Mucosa of descending colon (tissue), 3 donors: Measurements from ENCODE around the gene MOB3B. TPM values are rescaled to one million over a fixed set of nuclear protein-coding genes. Genes with fewer than 3 reads are reported as not detected.

ENCODE experiments used
- ATAC-seq: fragments of 200-7000 bp; cut with Tn5 transposase; one replicate; pipeline ENCODE4 v1.9.1; 2020; ENCODE audit warnings: mild to moderate bottlenecking, moderate library complexity
- DNase-seq, 3 donors: peaks; one replicate each; pipeline ENCODE4 v3.0.0-alpha.2; 2020
- H3K36me3 ChIP-seq: fragments of 200-600 bp; one replicate; pipeline ENCODE4 v1.8.0; 2021; ENCODE audit warnings: low read depth, mild to moderate bottlenecking
- H3K4me1 ChIP-seq: fragments of 200-600 bp; one replicate; pipeline ENCODE4 v1.8.0; 2021; ENCODE audit warnings: low read depth, mild to moderate bottlenecking
- H3K4me3 ChIP-seq: fragments of 200-600 bp; one replicate; pipeline ENCODE4 v1.8.0; 2021; ENCODE audit warnings: mild to moderate bottlenecking
- H3K9me3 ChIP-seq: fragments of 200-600 bp; one replicate; pipeline ENCODE4 v1.8.0; 2021; ENCODE audit warnings: mild to moderate bottlenecking
- CTCF ChIP-seq: fragments of 200-600 bp; IDR thresholded peaks from one replicate; pipeline ENCODE4 v1.8.0; 2022; ENCODE audit warnings: antibody characterized with exemption, mild to moderate bottlenecking
- intact Hi-C, 2 donors: fragments of 100-400 bp; cut with DNase I in 1 of 2; cut with micrococcal nuclease in 1 of 2; formaldehyde crosslinking; loops; one replicate each; pipeline versions ENCODE4 v1.11.0 to v1.11.1; 2022; cut with DNase I, micrococcal nuclease
- total RNA-seq, 3 donors: library from RNA; stranded (reverse); fragmentation: NEBNext Ultra II Directional in 2 of 3; extraction: Animal tissue kit (Norgen Biotek cat#: 25700) in 2 of 3; gene quantifications; one replicate each; pipeline versions ENCODE4 v1.2.1 to v1.2.4, GENCODE V29; 2021 to 2023
- donor health status: DM: no; HTN: no; CAD: no; lungs with moderate emphysema.
- donor health status: DM: no; HTN: no; CAD: no.
- donor health status: DM: no; HTN: yes; CAD: no.

MOB3B gene
- total RNA-seq, 3 donors from 2014 or later, result 34.6 to 57.5 (median 41.7) TPM

- no peaks in the 10 kb centered on the region for H3K9me3 ChIP-seq
- no peak for TF ChIP-seq CTCF
- H3K4me1 ChIP-seq, result peaks cover 12% of the 10 kb centered on the region
- ATAC-seq, result no peak
- intact Hi-C loops, result no loop called here
- no peak for DNase-seq
- H3K4me3 ChIP-seq, result no peak overlapping the region
- H3K36me3 ChIP-seq, result no peaks in the 10 kb centered on the region
These were observed 42.4 kb upstream of the MOB3B start for GRCh38 chr9:27572061-27572460.

GRCh38 chr9:27571011-27571410 lies 41.4 kb upstream of the MOB3B start:
- TF ChIP-seq CTCF, result no peak
- DNase-seq (no peak), ATAC-seq (no peak)
- Histone ChIP-seq H3K4me1 (peaks cover 12% of the 10 kb centered on the region), H3K9me3 (no peaks in the 10 kb centered on the region), H3K4me3 (no peak overlapping the region), H3K36me3 (no peaks in the 10 kb centered on the region)
- intact Hi-C loops, result no loop called here

- peak; percentile 43 for ATAC-seq
- intact Hi-C loops, result no loop called here
- H3K36me3 ChIP-seq, result no peaks in the 10 kb centered on the region
These were observed 39.8 kb upstream of the MOB3B start for GRCh38 chr9:27569406-27569805.

GRCh38 chr9:27566118-27566517 lies 36.5 kb upstream of the MOB3B start:
- intact Hi-C loops, result no loop called here
- H3K36me3 ChIP-seq, result no peaks in the 10 kb centered on the region
- no peaks in the 10 kb centered on the region for H3K9me3 ChIP-seq
- H3K4me3 ChIP-seq, result no peak overlapping the region
- DNase-seq (no peak), ATAC-seq (no peak)
- H3K4me1 ChIP-seq, result no peaks in the 10 kb centered on the region
- no peak for TF ChIP-seq CTCF

More at GRCh38 chr9:27569406-27569805, 39.8 kb upstream of the MOB3B start:
- DNase-seq, result no peak
- Histone ChIP-seq H3K4me3 (no peak overlapping the region), H3K9me3 (no peaks in the 10 kb centered on the region), H3K4me1 (peaks cover 9% of the 10 kb centered on the region)
- TF ChIP-seq CTCF, result no peak

- intact Hi-C loops, result no loop called here
- H3K9me3 ChIP-seq, result no peaks in the 10 kb centered on the region
- no peak overlapping the region for H3K4me3 ChIP-seq
- ATAC-seq (no peak), DNase-seq (no peak)
- no peak for TF ChIP-seq CTCF
- no peaks in the 10 kb centered on the region for H3K36me3 ChIP-seq
- H3K4me1 ChIP-seq, result no peaks in the 10 kb centered on the region
These were observed 36.1 kb upstream of the MOB3B start for GRCh38 chr9:27565696-27566095.

- Histone ChIP-seq H3K4me1 (no peaks in the 10 kb centered on the region), H3K36me3 (no peaks in the 10 kb centered on the region), H3K9me3 (no peaks in the 10 kb centered on the region), H3K4me3 (no peak overlapping the region)
- DNase-seq (no peak), ATAC-seq (no peak)
- intact Hi-C loops, result no loop called here
- TF ChIP-seq CTCF, result no peak
These were observed 35.1 kb upstream of the MOB3B start for GRCh38 chr9:27564670-27565069.
